ENCODE data around the gene TMEM169. TPM values are rescaled to one million over a fixed set of nuclear protein-coding genes. Genes with fewer than 3 reads are reported as not detected.

Gene TMEM169
- polyA plus RNA-seq, 1 experiment: 0.16 TPM

DNA sequence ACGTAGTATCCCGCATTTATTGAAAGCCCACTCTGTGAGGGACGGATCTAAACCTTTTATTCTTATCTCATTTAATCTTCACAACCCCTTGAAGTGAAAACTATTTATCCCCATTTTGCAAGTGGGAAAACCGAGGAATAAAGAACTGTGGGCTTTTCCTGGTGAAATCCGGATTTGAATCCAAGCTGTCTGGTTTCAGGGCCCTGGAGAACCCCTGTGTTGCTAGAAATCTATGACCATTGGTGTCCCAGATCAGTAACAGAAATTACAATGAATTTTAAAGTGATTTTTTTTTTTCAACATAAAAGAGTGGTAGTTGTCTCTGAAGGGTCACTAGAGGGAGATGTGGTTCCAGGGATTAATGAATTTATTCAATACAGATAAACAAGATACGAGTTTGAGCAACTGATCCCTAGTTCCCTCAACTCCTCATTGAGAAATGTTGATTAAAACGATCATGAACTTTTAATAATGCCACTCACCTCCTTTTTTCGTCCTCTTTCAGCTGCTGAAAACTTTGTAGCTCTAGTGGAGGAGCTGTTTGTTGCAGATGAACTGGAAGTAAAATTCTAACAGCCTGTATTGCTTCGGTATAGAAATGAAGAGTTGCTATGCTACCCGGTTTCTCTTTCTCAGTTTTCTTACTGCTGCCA is 28.4 kb downstream of the TMEM169 start:
- CTCF ChIA-PET: interaction anchor here (0.6 to 2.5 kb wide), 22 partner anchors 9 to 388 kb away, joined by 3 to 13 read pairs (median 4); no protein-coding TSS in a partner anchor
- Histone ChIP-seq H3K4me3 (ENCODE audit: low read depth, low read length) (peak overlapping the region; percentile 97), H3K9me3 (ENCODE audit: control insufficient read depth, insufficient read depth, low read length) (no peaks in the 10 kb centered on the region), H3K27me3 (ENCODE audit: control insufficient read depth, insufficient read depth, low read length) (no peaks in the 10 kb centered on the region), H3K27ac (ENCODE audit: low read depth, low read length) (no peak overlapping the region)
- peak; percentile 64 for TF ChIP-seq CTCF (IDR thresholded peaks at IDR 0.05; ENCODE audit: low read depth, low read length)
- POLR2A ChIA-PET: interaction anchor here (0.7 to 1.2 kb wide), 2 partner anchors 29 to 397 kb away, joined by 3 to 6 read pairs; partner anchors contain the start of genes PECR and TMEM169
- DNase-seq (ENCODE audit: low read depth, low spot score): peak; percentile 32

- Histone ChIP-seq H3K9me3 (ENCODE audit: control insufficient read depth, insufficient read depth, low read length) (no peaks in the 10 kb centered on the region), H3K27ac (ENCODE audit: low read depth, low read length) (no peak overlapping the region), H3K4me3 (ENCODE audit: low read depth, low read length) (peak overlapping the region; percentile 97), H3K27me3 (ENCODE audit: control insufficient read depth, insufficient read depth, low read length) (no peaks in the 10 kb centered on the region)
- no peak for TF ChIP-seq CTCF (IDR thresholded peaks at IDR 0.05; ENCODE audit: low read depth, low read length)
- no peak for DNase-seq (ENCODE audit: low read depth, low spot score)
- ChIA-PET POLR2A (interaction anchor here (0.7 kb wide), 1 partner anchor 396 kb away, joined by 3 read pairs; no protein-coding TSS in a partner anchor), CTCF (interaction anchor here (0.6 to 2.5 kb wide), 17 partner anchors 10 to 387 kb away, joined by 3 to 13 read pairs (median 4); no protein-coding TSS in a partner anchor)
Measured at GRCh38 chr2:216110620-216111019, 28.9 kb downstream of the TMEM169 start.

DNA sequence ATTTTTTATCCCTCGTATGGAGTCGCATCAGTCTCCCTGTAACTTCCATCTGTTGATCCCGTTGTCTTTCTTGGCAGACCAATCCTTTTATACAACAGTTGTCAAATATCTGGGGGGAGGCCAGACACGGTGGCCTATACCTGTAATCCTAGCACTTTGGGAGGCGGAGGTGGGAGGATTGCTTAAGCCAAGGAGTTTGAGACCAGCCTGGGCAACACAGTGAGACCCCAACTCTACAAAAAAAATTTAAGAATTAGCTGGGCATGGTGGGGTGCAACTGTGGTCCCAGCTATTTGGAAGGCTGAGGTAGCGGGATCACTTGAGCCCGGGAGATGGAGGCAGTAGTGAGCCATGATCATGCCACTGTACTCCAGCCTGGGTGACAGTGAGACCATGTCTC is 29.4 kb downstream of the TMEM169 start:
- CTCF ChIA-PET: interaction anchor here (0.7 to 2.5 kb wide), 9 partner anchors 28 to 394 kb away, joined by 3 to 13 read pairs (median 4); no protein-coding TSS in a partner anchor
- no peak overlapping the region for H3K27ac ChIP-seq (ENCODE audit: low read depth, low read length)
- H3K27me3 ChIP-seq (ENCODE audit: control insufficient read depth, insufficient read depth, low read length): no peaks in the 10 kb centered on the region
- TF ChIP-seq CTCF (IDR thresholded peaks at IDR 0.05; ENCODE audit: low read depth, low read length): no peak
- no peaks in the 10 kb centered on the region for H3K9me3 ChIP-seq (ENCODE audit: control insufficient read depth, insufficient read depth, low read length)
- DNase-seq (ENCODE audit: low read depth, low spot score): no peak
- no peak overlapping the region for H3K4me3 ChIP-seq (ENCODE audit: low read depth, low read length)
- POLR2A ChIA-PET: no interaction called here

DNA sequence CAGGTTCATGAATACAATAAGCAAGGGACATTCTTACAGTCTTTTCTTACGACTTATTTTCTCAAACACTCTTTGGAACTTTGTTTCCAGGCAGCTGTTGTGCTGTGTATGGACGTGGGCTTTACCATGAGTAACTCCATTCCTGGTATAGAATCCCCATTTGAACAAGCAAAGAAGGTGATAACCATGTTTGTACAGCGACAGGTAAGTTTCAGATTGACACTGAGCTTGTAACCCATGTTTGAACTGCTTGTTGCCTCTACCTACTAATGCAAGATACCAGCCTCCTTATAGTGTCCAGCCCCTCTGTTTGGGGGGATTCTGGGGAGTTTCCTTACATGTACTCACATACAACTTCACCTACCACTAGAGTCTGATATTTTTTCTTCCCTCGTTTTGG is 31.2 kb downstream of the TMEM169 start:
- POLR2A ChIA-PET: no interaction called here
- no peak overlapping the region for H3K27ac ChIP-seq (ENCODE audit: low read depth, low read length)

More for the DNA sequence above, 31.2 kb downstream of the TMEM169 start:
- TF ChIP-seq CTCF (IDR thresholded peaks at IDR 0.05; ENCODE audit: low read depth, low read length): no peak
- CTCF ChIA-PET: interaction anchor here (2.1 kb wide), 1 partner anchor 12 kb away, joined by 28 read pairs; no protein-coding TSS in a partner anchor
- Histone ChIP-seq H3K9me3 (ENCODE audit: control insufficient read depth, insufficient read depth, low read length) (no peaks in the 10 kb centered on the region), H3K4me3 (ENCODE audit: low read depth, low read length) (no peak overlapping the region), H3K27me3 (ENCODE audit: control insufficient read depth, insufficient read depth, low read length) (no peaks in the 10 kb centered on the region)
- DNase-seq (ENCODE audit: low read depth, low spot score): no peak

Data from AG04450 (cell line).